ENCODE data around the gene ONECUT2.

GRCh38 chr18:57437766-57438671 lies 2.8 kb downstream of the ONECUT2 start:
- peak; percentile 78 for TF ChIP-seq EZH2 (IDR thresholded peaks at IDR 0.05)
- TF ChIP-seq POLR2AphosphoS5 (IDR thresholded peaks at IDR 0.05; ENCODE audit: borderline replicate concordance, low read depth, low read length) = no peak

Measured in SK-N-MC (cell line).